PC-9 (cell line): ENCODE data around the gene GNG4. TPM values are rescaled to one million over a fixed set of nuclear protein-coding genes. Genes with fewer than 3 reads are reported as not detected.
A peak's percentile ranks its signal among the peaks of the same experiment; 100 is the strongest.

Experiments used
- BruUV-seq: library from RNA; stranded (reverse); fragments of 400-500 nt; replicated peaks from 2 replicates; lab custom pipeline; 2021; lab: Mats Ljungman, UMichigan
- CTCF ChIA-PET: fragments of 300-600 bp; sonication (Branson Sonifier 250); formaldehyde crosslinking; loops from one replicate; lab custom pipeline; 2022; ENCODE audit warnings: antibody characterized with exemption; lab: Charles Lee
- POLR2A ChIA-PET: fragments of 300-600 bp; sonication (Branson Sonifier 250); formaldehyde crosslinking; loops from one replicate; lab custom pipeline; 2022; ENCODE audit warnings: antibody characterized with exemption; ENCODE audit not compliant: unreplicated experiment; lab: Charles Lee
- DNase-seq, 2 experiments: peaks; one replicate each; pipeline versions ENCODE4 v3.0.0 to v3.0.0-alpha.2; 2015 to 2022; ENCODE audit warnings: mixed read lengths in 1 of 2
- H2AFZ ChIP-seq: fragments of 200-600 bp; sonication (generic); 2 replicates; pipeline ENCODE4 v1.8.1; 2017; ENCODE audit warnings: antibody characterized with exemption
- H3F3A ChIP-seq: fragments of 200-600 bp; sonication (generic); 2 replicates; pipeline ENCODE4 v1.8.1; 2017; ENCODE audit warnings: antibody characterized with exemption, mild to moderate bottlenecking, low read depth; ENCODE audit not compliant: insufficient read depth
- H3K27ac ChIP-seq: fragments of 200-600 bp; sonication (generic); 2 replicates; pipeline ENCODE4 v1.6.1; 2016; ENCODE audit warnings: mixed run types
- H3K27me3 ChIP-seq: fragments of 200-600 bp; sonication (generic); 2 replicates; pipeline ENCODE4 v1.6.1; 2016; ENCODE audit warnings: low read depth, mixed run types; ENCODE audit not compliant: insufficient read depth
- H3K36me3 ChIP-seq: fragments of 200-600 bp; sonication (generic); 2 replicates; pipeline ENCODE4 v1.6.1; 2016; ENCODE audit warnings: low read depth, mixed run types
- H3K4me1 ChIP-seq: fragments of 200-600 bp; sonication (generic); replicated peaks from 2 replicates; pipeline ENCODE4 v1.6.1; 2016; ENCODE audit warnings: mixed run types; ENCODE audit not compliant: insufficient read depth
- H3K4me2 ChIP-seq: fragments of 200-600 bp; sonication (generic); 2 replicates; pipeline ENCODE4 v1.6.1; 2017; ENCODE audit warnings: mixed run types
- H3K4me3 ChIP-seq: fragments of 200-600 bp; sonication (generic); 2 replicates; pipeline ENCODE4 v1.6.1; 2016; ENCODE audit warnings: mixed run types
- H3K79me2 ChIP-seq: fragments of 200-600 bp; sonication (generic); 2 replicates; pipeline ENCODE4 v1.6.1; 2017; ENCODE audit warnings: low read depth, mixed run types
- H3K9me2 ChIP-seq: fragments of 200-600 bp; sonication (generic); 2 replicates; pipeline ENCODE4 v1.8.1; 2017; ENCODE audit warnings: mild to moderate bottlenecking; ENCODE audit not compliant: insufficient read depth
- H3K9me3 ChIP-seq: fragments of 200-600 bp; sonication (generic); 2 replicates; pipeline ENCODE4 v1.8.1; 2016; ENCODE audit warnings: low read depth; ENCODE audit not compliant: insufficient read depth
- H4K20me1 ChIP-seq: fragments of 200-600 bp; sonication (generic); 2 replicates; pipeline ENCODE4 v1.8.1; 2017; ENCODE audit not compliant: insufficient read depth
- CTCF ChIP-seq: fragments of 200-600 bp; sonication (generic); conservative IDR thresholded peaks from 2 replicates; pipeline ENCODE4 v1.6.1; 2017; ENCODE audit warnings: mixed run types, antibody characterized with exemption, mild to moderate bottlenecking, moderate library complexity
- EZH2 ChIP-seq: fragments of 200-600 bp; sonication (generic); IDR thresholded peaks from 2 replicates; pipeline ENCODE4 v1.8.0; 2017; ENCODE audit warnings: antibody characterized with exemption, low read depth
- intact Hi-C: fragments of 100-400 bp; cut with micrococcal nuclease; formaldehyde crosslinking; loops from one replicate; pipeline ENCODE4 v1.10.0; 2022; ENCODE audit not compliant: unreplicated experiment
- total RNA-seq: library from RNA; stranded (reverse); gene quantifications from 2 replicates; pipeline ENCODE4 v1.2.3, GENCODE V29; 2021

Gene GNG4
- total RNA-seq, 1 experiment from 2014 or later = 16.3 TPM

DNA sequence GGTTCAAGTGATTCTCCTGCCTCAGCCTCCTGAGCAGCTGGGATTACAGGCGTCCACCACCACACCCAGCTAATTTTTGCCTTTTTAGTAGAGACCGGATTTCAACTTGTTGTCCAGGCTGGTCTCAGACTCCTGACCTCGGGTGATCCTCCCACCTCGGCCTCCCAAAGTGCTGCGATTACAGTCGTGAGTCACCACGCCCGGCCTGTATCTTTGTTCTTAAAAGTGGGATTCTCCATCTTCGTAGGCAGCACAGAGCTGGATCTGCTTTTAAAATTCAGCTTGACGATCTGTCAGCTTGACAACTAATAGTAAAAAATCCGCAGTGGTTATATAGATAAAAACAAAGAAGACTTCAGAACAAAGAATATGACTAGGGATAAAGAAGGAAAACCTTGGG is 2.8 kb upstream of the GNG4 start:
- H3K4me3 ChIP-seq = no peak overlapping the region
- BruUV-seq = no TSS peak
- intact Hi-C loops = no loop called here
- no peaks in the 10 kb centered on the region for H3K9me3 ChIP-seq
- ChIA-PET POLR2A (no interaction called here), CTCF (no interaction called here)
- H2AFZ ChIP-seq = no peak overlapping the region
- H3K4me1 ChIP-seq = peaks cover 4% of the 10 kb centered on the region; the same call in 1 of the 2 replicates
- H3K27ac ChIP-seq = no peak overlapping the region
- no peaks in the 10 kb centered on the region for H4K20me1 ChIP-seq
- H3K9me2 ChIP-seq = no peaks in the 10 kb centered on the region
- no peaks in the 10 kb centered on the region for H3K36me3 ChIP-seq
- DNase-seq = no peak
- H3K79me2 ChIP-seq = no peaks in the 10 kb centered on the region
- TF ChIP-seq CTCF = no peak
- no peak for TF ChIP-seq EZH2
- no peaks in the 10 kb centered on the region for H3K27me3 ChIP-seq
- no peak overlapping the region for H3K4me2 ChIP-seq
- no peaks in the 10 kb centered on the region; the same call in 1 of the 2 replicates for H3F3A ChIP-seq

DNA sequence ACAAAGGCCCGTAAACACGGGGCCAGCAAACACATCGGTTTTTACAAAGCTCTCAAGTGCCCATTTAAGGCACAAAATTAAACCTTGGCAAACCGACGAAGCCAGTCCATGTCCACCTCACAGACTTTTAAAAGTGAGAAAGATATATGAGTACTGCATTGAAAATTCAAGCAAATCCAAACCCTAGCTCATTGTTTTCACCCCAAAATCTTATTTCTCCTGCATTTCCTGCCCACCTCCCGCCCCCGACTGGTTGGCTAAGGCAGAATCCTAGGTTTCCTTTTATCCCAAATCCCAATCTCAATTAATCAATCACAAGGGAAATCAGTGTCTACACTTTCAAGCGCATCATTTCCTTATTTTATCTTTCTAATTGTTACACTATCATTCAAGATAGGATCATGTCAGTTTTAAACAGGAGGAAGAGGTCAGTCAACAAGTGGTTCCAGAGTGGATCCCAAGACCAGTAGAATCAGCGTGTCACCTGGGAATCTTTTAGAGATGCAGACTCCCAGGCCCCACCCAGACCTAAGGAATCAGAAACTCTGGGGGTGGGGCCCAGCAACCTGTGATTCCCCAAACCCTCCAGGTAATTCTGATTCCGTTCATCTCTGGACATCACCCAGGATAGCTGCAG is 1.7 kb upstream of the GNG4 start:
- H3K36me3 ChIP-seq = no peaks in the 10 kb centered on the region
- no peaks in the 10 kb centered on the region for H3K79me2 ChIP-seq
- H3K4me3 ChIP-seq = no peak overlapping the region
- CTCF ChIA-PET = no interaction called here
- H3K4me2 ChIP-seq = no peak overlapping the region
- H3K9me2 ChIP-seq = no peaks in the 10 kb centered on the region
- H3F3A ChIP-seq = no peaks in the 10 kb centered on the region; the same call in 1 of the 2 replicates
- H3K27me3 ChIP-seq = no peaks in the 10 kb centered on the region
- intact Hi-C loops = no loop called here
- POLR2A ChIA-PET = no interaction called here
- no peaks in the 10 kb centered on the region for H3K9me3 ChIP-seq
- no peaks in the 10 kb centered on the region for H4K20me1 ChIP-seq
- peaks cover 4% of the 10 kb centered on the region; the same call in 1 of the 2 replicates for H3K4me1 ChIP-seq
- no peak overlapping the region for H2AFZ ChIP-seq
- no peak for TF ChIP-seq CTCF
- no peak for TF ChIP-seq EZH2
- BruUV-seq = no TSS peak
- no peak for DNase-seq
- no peak overlapping the region for H3K27ac ChIP-seq

- no peaks in the 10 kb centered on the region for H3K36me3 ChIP-seq
- no peaks in the 10 kb centered on the region; the same call in 1 of the 2 replicates for H3F3A ChIP-seq
- H4K20me1 ChIP-seq = no peaks in the 10 kb centered on the region
- no peaks in the 10 kb centered on the region for H3K9me3 ChIP-seq
- ChIA-PET CTCF (no interaction called here), POLR2A (interaction anchor here (0.5 kb wide), 1 partner anchor 583 kb away, joined by 4 read pairs; no protein-coding TSS in a partner anchor)
- H3K4me1 ChIP-seq = peaks cover 4% of the 10 kb centered on the region; the same call in 1 of the 2 replicates
- H3K79me2 ChIP-seq = no peaks in the 10 kb centered on the region
- H3K9me2 ChIP-seq = no peaks in the 10 kb centered on the region
- intact Hi-C loops = no loop called here
- no peak overlapping the region for H2AFZ ChIP-seq
- no peak for TF ChIP-seq CTCF
- no peak for TF ChIP-seq EZH2
- peak overlapping the region; percentile 36; the same call in 1 of the 2 replicates for H3K4me2 ChIP-seq
- no TSS peak for BruUV-seq
- H3K27me3 ChIP-seq = no peaks in the 10 kb centered on the region
- H3K27ac ChIP-seq = no peak overlapping the region
- H3K4me3 ChIP-seq = no peak overlapping the region
- DNase-seq = no peak
Observed at GRCh38 chr1:235650341-235651169, 971 bp upstream of the GNG4 start.
